ENCODE data around the gene NEURL3.

DNA sequence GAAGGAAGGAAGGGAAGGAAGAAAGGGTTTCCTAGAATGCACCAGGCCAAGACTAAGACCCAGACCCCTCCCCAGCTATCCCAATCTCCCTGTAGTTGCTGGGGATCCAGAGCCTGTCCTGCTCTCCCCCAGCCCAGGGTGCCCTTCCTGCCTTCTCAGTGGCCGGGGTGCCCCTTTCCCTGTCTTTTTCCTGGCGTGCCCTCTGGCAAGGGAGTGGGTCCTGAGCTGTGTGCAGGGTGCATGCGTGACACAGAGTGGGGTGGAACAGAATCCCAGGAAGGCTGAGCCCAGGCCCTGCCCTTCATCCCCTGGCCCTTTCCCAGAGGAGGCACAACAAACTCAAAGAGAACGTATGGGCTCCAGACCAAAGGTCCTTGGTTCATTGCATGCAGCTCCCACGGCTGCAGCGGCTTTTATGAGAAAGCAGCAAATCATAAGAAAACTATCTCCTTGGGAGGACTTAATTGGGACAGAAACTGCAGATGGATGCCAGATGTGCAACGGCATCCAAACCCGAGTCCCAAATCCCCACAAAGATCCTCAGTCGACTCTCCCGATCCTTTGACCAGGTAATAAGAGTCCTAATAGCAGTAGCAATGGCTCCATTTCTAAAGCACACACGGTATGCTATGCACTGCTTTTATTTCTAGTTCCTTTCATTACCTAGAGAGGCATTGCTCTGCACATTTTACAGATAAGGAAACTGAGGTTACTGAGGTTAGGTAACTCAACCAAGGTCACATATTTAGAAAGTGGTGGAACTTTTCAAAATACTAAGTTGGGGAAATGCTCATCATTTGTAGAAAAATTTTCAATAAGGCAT, 18.7 kb upstream of the NEURL3 start:
- TF ChIP-seq, protein P1, sequence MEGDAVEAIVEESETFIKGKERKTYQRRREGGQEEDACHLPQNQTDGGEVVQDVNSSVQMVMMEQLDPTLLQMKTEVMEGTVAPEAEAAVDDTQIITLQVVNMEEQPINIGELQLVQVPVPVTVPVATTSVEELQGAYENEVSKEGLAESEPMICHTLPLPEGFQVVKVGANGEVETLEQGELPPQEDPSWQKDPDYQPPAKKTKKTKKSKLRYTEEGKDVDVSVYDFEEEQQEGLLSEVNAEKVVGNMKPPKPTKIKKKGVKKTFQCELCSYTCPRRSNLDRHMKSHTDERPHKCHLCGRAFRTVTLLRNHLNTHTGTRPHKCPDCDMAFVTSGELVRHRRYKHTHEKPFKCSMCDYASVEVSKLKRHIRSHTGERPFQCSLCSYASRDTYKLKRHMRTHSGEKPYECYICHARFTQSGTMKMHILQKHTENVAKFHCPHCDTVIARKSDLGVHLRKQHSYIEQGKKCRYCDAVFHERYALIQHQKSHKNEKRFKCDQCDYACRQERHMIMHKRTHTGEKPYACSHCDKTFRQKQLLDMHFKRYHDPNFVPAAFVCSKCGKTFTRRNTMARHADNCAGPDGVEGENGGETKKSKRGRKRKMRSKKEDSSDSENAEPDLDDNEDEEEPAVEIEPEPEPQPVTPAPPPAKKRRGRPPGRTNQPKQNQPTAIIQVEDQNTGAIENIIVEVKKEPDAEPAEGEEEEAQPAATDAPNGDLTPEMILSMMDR (IDR thresholded peaks at IDR 0.05; ENCODE audit: low read depth, low read length), result no peak
- TF ChIP-seq POLR2A (IDR thresholded peaks at IDR 0.05; ENCODE audit: extremely low read depth, insufficient read length), result no peak
- TF ChIP-seq, protein P2, sequence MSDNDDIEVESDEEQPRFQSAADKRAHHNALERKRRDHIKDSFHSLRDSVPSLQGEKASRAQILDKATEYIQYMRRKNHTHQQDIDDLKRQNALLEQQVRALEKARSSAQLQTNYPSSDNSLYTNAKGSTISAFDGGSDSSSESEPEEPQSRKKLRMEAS (IDR thresholded peaks at IDR 0.05; ENCODE audit: low read depth, low read length), result no peak
- TF ChIP-seq MYC (IDR thresholded peaks at IDR 0.05; ENCODE audit: low read depth, low read length), result no peak
